ENCODE measurements around the gene RAD51D.

RAD51D gene

DNA sequence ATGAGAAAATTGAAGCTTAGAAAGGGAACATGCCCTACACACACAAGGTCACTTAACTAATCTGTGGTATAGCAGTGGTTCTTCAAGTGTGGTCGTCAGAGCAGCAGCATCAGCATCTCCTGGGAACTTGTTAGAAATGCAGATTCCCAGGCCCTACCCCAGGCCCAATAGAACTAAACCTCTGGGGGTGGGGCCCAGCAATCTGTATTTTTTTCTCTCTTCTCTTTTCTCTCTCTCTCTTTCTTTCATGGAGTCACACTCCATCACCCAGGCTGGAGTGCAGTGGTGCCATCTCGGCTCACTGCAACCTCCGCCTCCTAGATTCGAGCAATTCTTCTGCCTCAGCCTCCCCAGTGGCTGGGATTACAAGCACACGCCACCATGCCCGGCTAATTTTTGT lies 18.6 kb upstream of the RAD51D start:
- H3K36me3 ChIP-seq (ENCODE audit: control insufficient read depth, insufficient read depth, low read length), result peaks cover 68% of the 10 kb centered on the region
- no peaks in the 10 kb centered on the region for H3K4me1 ChIP-seq (ENCODE audit: control insufficient read depth, insufficient read depth, low read length)

DNA sequence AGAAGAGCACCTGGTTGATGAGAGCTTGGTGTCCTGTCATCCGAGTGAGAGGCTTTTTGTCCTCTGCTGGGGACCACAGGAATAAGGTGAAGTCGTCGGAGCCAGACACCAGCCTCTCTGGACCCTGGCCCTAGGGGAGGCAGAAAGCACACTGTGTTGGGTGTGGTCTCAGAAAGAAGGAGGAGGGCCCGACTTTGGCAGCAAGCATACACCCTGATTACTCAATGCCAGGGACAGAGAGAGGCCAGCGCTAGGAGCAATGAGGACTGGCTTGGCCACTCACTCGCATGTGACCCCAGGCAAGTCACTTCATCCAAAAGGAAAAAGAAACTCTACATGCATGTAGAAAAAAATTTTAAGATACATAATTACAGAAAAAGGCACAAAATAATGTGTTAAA lies 15.7 kb upstream of the RAD51D start:
- no peak overlapping the region for H3K9ac ChIP-seq (ENCODE audit: low read length)
- peaks cover 97% of the 10 kb centered on the region for H3K36me3 ChIP-seq (ENCODE audit: control insufficient read depth, insufficient read depth, low read length)
- no peak overlapping the region for H3K4me3 ChIP-seq (ENCODE audit: low read depth, low read length)
- no peak overlapping the region for H3K27ac ChIP-seq (ENCODE audit: low read depth, low read length)
- H3K9me3 ChIP-seq (ENCODE audit: control insufficient read depth, insufficient read depth, low read depth, low read length), result no peaks in the 10 kb centered on the region
- no peaks in the 10 kb centered on the region for H3K4me1 ChIP-seq (ENCODE audit: control insufficient read depth, insufficient read depth, low read length)
- no peaks in the 10 kb centered on the region for H3K27me3 ChIP-seq (ENCODE audit: control insufficient read depth, insufficient read depth, low read length)

More for the DNA sequence above, 18.6 kb upstream of the RAD51D start:
- no peaks in the 10 kb centered on the region for H3K9me3 ChIP-seq (ENCODE audit: control insufficient read depth, insufficient read depth, low read depth, low read length)
- H3K27me3 ChIP-seq (ENCODE audit: control insufficient read depth, insufficient read depth, low read length), result no peaks in the 10 kb centered on the region
- H3K9ac ChIP-seq (ENCODE audit: low read length), result no peak overlapping the region
- no peak overlapping the region for H3K27ac ChIP-seq (ENCODE audit: low read depth, low read length)
- no peak overlapping the region for H3K4me3 ChIP-seq (ENCODE audit: low read depth, low read length)

DNA sequence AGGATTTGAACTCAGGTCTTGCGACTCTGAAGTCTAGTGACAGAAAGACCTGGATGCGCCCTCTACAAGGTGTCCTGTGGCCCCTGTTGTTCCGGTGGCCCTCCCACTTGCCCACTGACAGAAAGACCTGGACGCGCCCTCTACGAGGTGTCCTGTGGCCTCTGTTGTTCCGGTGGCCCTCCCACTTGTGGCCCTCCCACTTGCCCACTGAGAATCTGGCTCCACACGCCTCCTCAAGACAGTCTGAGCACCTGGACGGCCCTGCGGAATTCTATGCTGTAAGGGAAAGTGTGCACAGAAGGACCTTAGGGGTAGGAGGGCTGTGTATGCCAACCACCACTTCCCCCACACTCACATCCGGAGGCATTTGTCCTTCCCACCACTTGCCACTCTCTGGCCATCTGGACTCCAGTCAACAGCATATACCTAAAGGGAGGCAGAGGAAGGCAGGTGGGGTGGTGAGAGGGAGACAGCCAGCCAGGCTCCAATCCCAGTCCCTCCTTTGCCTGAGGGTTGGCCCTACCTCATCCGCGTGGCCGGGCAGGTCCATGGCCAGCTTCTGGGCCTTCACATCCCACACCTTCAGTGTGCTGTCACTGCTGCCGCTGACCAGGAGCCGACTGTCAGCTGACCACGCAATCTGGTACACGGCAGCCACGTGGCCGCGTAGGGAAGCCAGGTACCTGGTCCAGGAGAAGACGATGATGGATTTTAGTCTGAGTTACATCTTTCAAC lies 13.3 kb upstream of the RAD51D start:
- H3K27me3 ChIP-seq (ENCODE audit: control insufficient read depth, insufficient read depth, low read length), result no peaks in the 10 kb centered on the region
- peaks cover 6% of the 10 kb centered on the region; the same call in 1 of the 2 replicates for H3K9me3 ChIP-seq (ENCODE audit: control insufficient read depth, insufficient read depth, low read depth, low read length)
- H3K4me1 ChIP-seq (ENCODE audit: control insufficient read depth, insufficient read depth, low read length), result no peaks in the 10 kb centered on the region
- H3K9ac ChIP-seq (ENCODE audit: low read length), result no peak overlapping the region
- H3K36me3 ChIP-seq (ENCODE audit: control insufficient read depth, insufficient read depth, low read length), result peaks cover 78% of the 10 kb centered on the region
- no peak overlapping the region for H3K27ac ChIP-seq (ENCODE audit: low read depth, low read length)
- no peak overlapping the region for H3K4me3 ChIP-seq (ENCODE audit: low read depth, low read length)

DNA sequence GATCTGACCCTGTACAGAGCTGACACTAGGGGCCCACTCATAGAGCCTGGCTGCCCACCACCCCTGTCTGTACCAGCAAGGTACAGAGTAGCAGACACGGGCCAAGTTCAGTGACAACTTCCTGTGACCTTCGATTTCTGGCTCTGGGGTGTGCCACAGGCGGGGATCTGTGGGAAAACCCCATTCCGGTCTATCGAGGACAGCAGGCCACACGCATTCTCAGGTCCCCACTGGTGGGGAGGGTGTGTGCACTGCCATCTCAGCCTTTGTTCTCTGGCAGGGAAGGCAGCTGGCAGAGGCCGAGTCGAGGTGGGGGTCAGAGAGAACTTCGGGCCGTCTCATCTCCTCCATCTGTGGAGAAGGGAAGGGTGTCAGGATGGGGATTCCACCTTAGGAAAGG lies 12.4 kb upstream of the RAD51D start:
- H3K27me3 ChIP-seq (ENCODE audit: control insufficient read depth, insufficient read depth, low read length), result no peaks in the 10 kb centered on the region
- peaks cover 69% of the 10 kb centered on the region for H3K36me3 ChIP-seq (ENCODE audit: control insufficient read depth, insufficient read depth, low read length)
- no peak overlapping the region for H3K4me3 ChIP-seq (ENCODE audit: low read depth, low read length)
- no peaks in the 10 kb centered on the region for H3K4me1 ChIP-seq (ENCODE audit: control insufficient read depth, insufficient read depth, low read length)
- H3K27ac ChIP-seq (ENCODE audit: low read depth, low read length), result no peak overlapping the region
- H3K9me3 ChIP-seq (ENCODE audit: control insufficient read depth, insufficient read depth, low read depth, low read length), result peaks cover 6% of the 10 kb centered on the region; the same call in 1 of the 2 replicates
- H3K9ac ChIP-seq (ENCODE audit: low read length), result no peak overlapping the region

DNA sequence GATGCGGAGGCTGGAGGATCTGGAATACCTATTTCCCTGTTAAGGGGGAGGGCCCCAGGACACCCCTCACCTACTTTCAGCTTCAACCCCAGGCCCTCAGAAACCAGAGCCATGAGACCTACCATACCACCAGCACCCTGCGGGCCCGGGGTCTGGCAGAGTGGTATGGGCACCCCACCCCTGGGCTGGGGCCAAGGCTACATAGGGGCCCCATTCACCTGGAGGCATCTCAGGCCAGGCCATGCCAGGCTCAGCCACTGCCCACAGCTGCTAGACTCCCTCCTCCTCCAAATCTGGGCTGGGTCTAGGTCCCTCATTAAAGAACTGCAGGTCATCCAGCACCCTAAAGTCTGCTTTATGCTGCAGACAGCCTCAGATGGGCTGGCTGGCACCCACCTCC lies 10.7 kb upstream of the RAD51D start:
- no peaks in the 10 kb centered on the region for H3K27me3 ChIP-seq (ENCODE audit: control insufficient read depth, insufficient read depth, low read length)
- H3K4me3 ChIP-seq (ENCODE audit: low read depth, low read length), result no peak overlapping the region
- no peaks in the 10 kb centered on the region for H3K4me1 ChIP-seq (ENCODE audit: control insufficient read depth, insufficient read depth, low read length)
- H3K9ac ChIP-seq (ENCODE audit: low read length), result no peak overlapping the region
- H3K9me3 ChIP-seq (ENCODE audit: control insufficient read depth, insufficient read depth, low read depth, low read length), result peaks cover 6% of the 10 kb centered on the region; the same call in 1 of the 2 replicates
- H3K36me3 ChIP-seq (ENCODE audit: control insufficient read depth, insufficient read depth, low read length), result peaks cover 52% of the 10 kb centered on the region
- H3K27ac ChIP-seq (ENCODE audit: low read depth, low read length), result no peak overlapping the region

DNA sequence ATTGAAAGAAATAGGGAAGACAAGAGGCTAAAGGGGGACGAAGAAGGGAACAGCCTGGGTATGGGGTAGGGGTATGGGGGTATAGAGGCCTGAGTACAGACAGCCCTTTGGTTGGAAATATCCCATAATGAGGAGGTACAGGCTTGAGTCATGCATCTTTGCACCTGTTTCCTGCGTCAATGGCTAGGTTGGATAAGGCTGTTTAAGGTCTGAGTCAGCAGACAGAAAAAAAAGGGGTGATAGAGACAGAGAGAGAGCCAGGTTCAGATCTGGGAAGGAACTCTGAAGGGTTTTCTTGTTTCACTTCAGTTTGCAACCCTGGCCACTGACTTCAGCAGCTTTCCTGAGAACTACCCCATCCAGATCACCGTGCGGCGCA lies 10.3 kb upstream of the RAD51D start:
- Histone ChIP-seq H3K9ac (ENCODE audit: low read length) (no peak overlapping the region), H3K4me1 (ENCODE audit: control insufficient read depth, insufficient read depth, low read length) (no peaks in the 10 kb centered on the region)

DNA sequence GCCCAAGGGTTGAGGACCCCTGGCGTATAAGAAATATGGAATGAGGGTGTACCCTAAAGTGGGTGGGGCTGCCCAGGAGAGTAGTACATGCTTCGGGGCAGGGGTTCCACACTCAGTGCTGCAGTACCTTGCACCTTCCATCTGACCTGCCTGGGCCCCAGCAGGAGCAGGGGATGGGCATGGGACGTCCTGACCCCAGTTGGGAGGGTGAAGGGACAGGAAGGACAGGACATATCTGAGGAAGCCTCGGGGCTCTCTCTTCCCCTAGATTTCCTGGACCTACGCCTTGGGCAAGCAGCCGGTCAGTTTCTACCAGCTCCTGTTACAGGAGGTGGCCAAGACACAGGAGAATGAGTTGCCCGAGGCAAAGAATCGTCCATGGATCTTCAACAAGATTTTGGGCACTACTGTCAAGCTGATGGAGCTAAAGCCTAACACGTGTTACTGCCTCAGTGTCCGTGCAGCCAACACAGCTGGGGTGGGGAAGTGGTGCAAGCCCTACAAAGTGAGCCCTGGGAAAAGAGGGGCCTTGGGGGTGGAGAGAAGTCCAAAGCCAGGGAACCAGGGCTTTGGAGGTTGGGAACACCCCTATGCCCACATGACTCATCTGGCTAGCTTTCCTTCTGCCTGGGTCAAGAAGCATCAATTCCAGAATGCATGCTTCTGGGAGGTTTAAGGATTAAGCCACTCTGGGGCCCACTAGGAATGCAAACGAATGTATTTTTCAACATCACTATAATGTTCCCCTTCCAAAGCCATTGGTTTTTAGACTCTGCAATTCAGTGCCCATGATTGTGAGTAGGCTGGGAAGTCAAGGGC lies 9.7 kb upstream of the RAD51D start:
- Histone ChIP-seq H3K27ac (ENCODE audit: low read depth, low read length) (no peak overlapping the region), H3K4me1 (ENCODE audit: control insufficient read depth, insufficient read depth, low read length) (no peaks in the 10 kb centered on the region), H3K27me3 (ENCODE audit: control insufficient read depth, insufficient read depth, low read length) (no peaks in the 10 kb centered on the region), H3K36me3 (ENCODE audit: control insufficient read depth, insufficient read depth, low read length) (peaks cover 42% of the 10 kb centered on the region), H3K4me3 (ENCODE audit: low read depth, low read length) (no peak overlapping the region), H3K9ac (ENCODE audit: low read length) (no peak overlapping the region), H3K9me3 (ENCODE audit: control insufficient read depth, insufficient read depth, low read depth, low read length) (peaks cover 6% of the 10 kb centered on the region; the same call in 1 of the 2 replicates)

More for the DNA sequence above, 10.3 kb upstream of the RAD51D start:
- no peaks in the 10 kb centered on the region for H3K27me3 ChIP-seq (ENCODE audit: control insufficient read depth, insufficient read depth, low read length)
- no peak overlapping the region for H3K4me3 ChIP-seq (ENCODE audit: low read depth, low read length)
- H3K9me3 ChIP-seq (ENCODE audit: control insufficient read depth, insufficient read depth, low read depth, low read length), result peaks cover 6% of the 10 kb centered on the region; the same call in 1 of the 2 replicates
- peaks cover 48% of the 10 kb centered on the region for H3K36me3 ChIP-seq (ENCODE audit: control insufficient read depth, insufficient read depth, low read length)
- H3K27ac ChIP-seq (ENCODE audit: low read depth, low read length), result no peak overlapping the region

DNA sequence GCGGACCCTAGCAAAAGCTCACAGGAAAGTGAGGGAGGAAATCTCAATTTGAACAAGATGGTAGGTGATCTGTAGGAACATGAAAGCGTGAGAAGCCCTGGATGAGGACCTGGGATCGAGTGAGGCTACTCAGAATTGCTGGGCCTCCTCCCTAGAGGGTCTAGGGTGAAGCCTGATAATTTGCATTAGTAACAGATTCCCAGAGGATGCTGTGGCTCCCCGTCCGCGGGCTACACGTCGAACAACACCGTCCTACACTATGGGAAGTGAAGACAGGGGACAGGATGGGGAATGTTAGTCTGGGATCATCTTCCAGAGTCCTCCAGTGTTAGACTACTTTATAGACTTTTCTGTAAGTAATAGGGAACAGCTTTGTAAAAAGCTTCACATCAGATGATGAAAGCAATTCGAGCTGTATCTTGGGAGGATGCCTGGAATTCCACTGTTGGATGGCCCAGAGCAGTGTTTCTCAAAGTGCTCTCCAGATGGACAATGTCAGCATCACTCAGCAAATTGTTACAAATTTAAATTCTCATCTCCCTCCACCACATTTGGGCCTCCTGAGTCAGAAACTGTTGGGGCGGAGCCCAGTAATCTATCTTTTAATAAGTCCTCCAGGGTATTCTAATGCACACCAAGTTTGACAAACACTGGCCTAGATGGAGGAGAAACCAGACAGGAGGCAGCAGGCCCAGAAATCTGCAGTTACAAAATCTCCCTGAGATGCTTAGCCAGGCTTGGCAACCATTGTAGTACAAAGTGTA lies 8.3 kb upstream of the RAD51D start:
- no peak overlapping the region for H3K27ac ChIP-seq (ENCODE audit: low read depth, low read length)
- no peak overlapping the region for H3K4me3 ChIP-seq (ENCODE audit: low read depth, low read length)
- no peaks in the 10 kb centered on the region for H3K4me1 ChIP-seq (ENCODE audit: control insufficient read depth, insufficient read depth, low read length)
- H3K9me3 ChIP-seq (ENCODE audit: control insufficient read depth, insufficient read depth, low read depth, low read length), result peaks cover 6% of the 10 kb centered on the region; the same call in 1 of the 2 replicates
- peaks cover 28% of the 10 kb centered on the region for H3K36me3 ChIP-seq (ENCODE audit: control insufficient read depth, insufficient read depth, low read length)
- H3K27me3 ChIP-seq (ENCODE audit: control insufficient read depth, insufficient read depth, low read length), result no peaks in the 10 kb centered on the region
- H3K9ac ChIP-seq (ENCODE audit: low read length), result no peak overlapping the region

DNA sequence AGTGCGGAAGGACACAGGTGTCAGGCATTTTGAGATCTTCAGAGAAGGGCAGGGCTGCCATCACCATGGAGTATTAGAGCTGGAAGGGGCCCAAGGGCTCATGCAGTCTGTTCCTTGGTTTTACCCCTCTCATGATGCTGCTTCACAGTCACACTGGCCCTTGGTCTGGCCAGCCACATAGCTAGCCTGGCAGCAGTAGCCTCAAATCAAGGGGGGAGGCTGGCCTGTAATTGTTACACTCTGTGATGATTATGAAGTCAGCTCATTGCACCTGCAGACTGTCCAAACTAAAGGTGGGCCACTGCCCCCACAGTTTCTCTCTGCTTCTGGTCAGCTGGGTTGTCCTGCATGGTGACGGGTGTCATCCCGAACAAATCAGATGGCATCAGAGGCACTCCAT lies 1.7 kb upstream of the RAD51D start, which contains the start of gene FNDC8:
TSS of gene FNDC8 (plus strand) at position 301 of the 400 bp plus-strand sequence. CDS start at position 380, 79 bp downstream.
- Histone ChIP-seq H3K36me3 (ENCODE audit: control insufficient read depth, insufficient read depth, low read length) (no peaks in the 10 kb centered on the region), H3K4me1 (ENCODE audit: control insufficient read depth, insufficient read depth, low read length) (peaks cover 7% of the 10 kb centered on the region), H3K9ac (ENCODE audit: low read length) (no peak within 1 kb of the TSS), H3K27ac (ENCODE audit: low read depth, low read length) (no peak within 1 kb of the TSS), H3K4me3 (ENCODE audit: low read depth, low read length) (no peak within 1 kb of the TSS), H3K27me3 (ENCODE audit: control insufficient read depth, insufficient read depth, low read length) (peaks cover 6% of the 10 kb centered on the region; the same call in 1 of the 2 replicates), H3K9me3 (ENCODE audit: control insufficient read depth, insufficient read depth, low read depth, low read length) (no peaks in the 10 kb centered on the region)

DNA sequence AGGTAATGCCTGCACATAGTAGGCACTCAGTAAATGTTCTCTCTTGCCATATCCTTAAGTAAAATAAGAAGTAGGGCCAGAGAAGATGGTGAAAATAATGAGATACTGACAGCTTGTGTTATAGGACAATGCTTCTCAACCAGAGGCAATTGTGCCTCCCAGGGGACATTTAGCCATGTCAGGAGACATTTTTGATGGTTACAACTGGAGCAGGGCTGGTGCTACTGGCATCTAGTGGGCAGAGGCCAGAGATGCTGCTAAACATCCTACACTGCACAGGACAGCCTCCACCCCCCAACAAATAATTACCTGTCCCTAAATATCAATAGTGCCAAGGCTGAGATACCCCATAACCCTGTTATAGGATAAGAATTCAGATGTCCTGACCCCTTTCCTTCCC lies 1.7 kb downstream of the RAD51D start:
- Histone ChIP-seq H3K27ac (ENCODE audit: low read depth, low read length) (no peak overlapping the region), H3K27me3 (ENCODE audit: control insufficient read depth, insufficient read depth, low read length) (peaks cover 6% of the 10 kb centered on the region; the same call in 1 of the 2 replicates), H3K9ac (ENCODE audit: low read length) (no peak overlapping the region), H3K4me3 (ENCODE audit: low read depth, low read length) (no peak overlapping the region), H3K4me1 (ENCODE audit: control insufficient read depth, insufficient read depth, low read length) (peaks cover 7% of the 10 kb centered on the region), H3K9me3 (ENCODE audit: control insufficient read depth, insufficient read depth, low read depth, low read length) (no peaks in the 10 kb centered on the region), H3K36me3 (ENCODE audit: control insufficient read depth, insufficient read depth, low read length) (0 out of 2 replicates have a peak, but pooled peaks cover under 1% of the 10 kb centered on the region)
